Kidney (tissue), 14 donors: Measurements from ENCODE around the gene CANX. TPM values are rescaled to one million over a fixed set of nuclear protein-coding genes. Genes with fewer than 3 reads are reported as not detected.

ENCODE experiments used
- DNase-seq, 5 donors: peaks; one replicate each; pipeline ENCODE4 v3.0.0-alpha.2; 2013 to 2020
- FAIRE-seq: peaks from 2 replicates; lab custom pipeline; 2012; peaks lifted over from hg19 to GRCh38; lab: Jason Lieb, UNC
- H3K27ac ChIP-seq, 2 donors: one replicate each; pipeline ENCODE4 v1.7.0; 2013; ENCODE audit warnings: low read depth in 2 of 2, low read length in 2 of 2, inconsistent platforms in 1 of 2
- H3K27me3 ChIP-seq: one replicate; pipeline ENCODE4 v1.7.1; 2013; ENCODE audit warnings: low read length, inconsistent platforms; ENCODE audit not compliant: control insufficient read depth, insufficient read depth
- H3K36me3 ChIP-seq, 3 donors: one replicate each; pipeline versions ENCODE4 v1.7.0 to v1.7.1; 2013; ENCODE audit warnings: low read length in 3 of 3, control low read depth in 1 of 3, inconsistent platforms in 1 of 3; ENCODE audit not compliant: insufficient read depth in 3 of 3, control insufficient read depth in 2 of 3
- H3K4me1 ChIP-seq, 3 donors: one replicate each; pipeline versions ENCODE4 v1.7.0 to v1.7.1; 2013; ENCODE audit warnings: low read length in 3 of 3, inconsistent platforms in 1 of 3, low read depth in 1 of 3; ENCODE audit not compliant: control insufficient read depth in 2 of 3, insufficient read depth in 2 of 3
- H3K4me3 ChIP-seq, 3 donors: one replicate each; pipeline versions ENCODE4 v1.7.0 to v1.8.1; 2013; ENCODE audit warnings: low read length in 3 of 3, control low read depth in 1 of 3, inconsistent platforms in 1 of 3
- H3K9ac ChIP-seq, 3 donors: one replicate each; pipeline versions ENCODE4 v1.7.0 to v1.7.1; 2013; ENCODE audit warnings: low read length in 3 of 3, control low read depth in 1 of 3, inconsistent platforms in 1 of 3
- H3K9me3 ChIP-seq, 3 donors: one replicate each; pipeline versions ENCODE4 v1.7.0 to v1.7.1; 2013; ENCODE audit warnings: low read length in 3 of 3, control low read depth in 1 of 3, inconsistent platforms in 1 of 3; ENCODE audit not compliant: control insufficient read depth in 2 of 3, insufficient read depth in 1 of 3
- CTCF ChIP-seq: IDR thresholded peaks from 3 replicates; pipeline ENCODE4 v1.5.1; 2012; ENCODE audit warnings: mild to moderate bottlenecking, moderate library complexity, borderline replicate concordance; ENCODE audit not compliant: insufficient read depth; ENCODE audit errors: extremely low read depth
- intact Hi-C: fragments of 100-400 bp; cut with DNase I; formaldehyde crosslinking; loops from one replicate; pipeline ENCODE4 v1.11.1; 2022
- polyA plus RNA-seq: library from polyadenylated mRNA; stranded (reverse); fragments of 350-450 nt; fragmentation: Illumina TruSeq; extraction: RNeasy Lipid Tissue Mini Kit (QIAGEN cat#74804); gene quantifications from one replicate; pipeline ENCODE4 v1.2.3, GENCODE V29; 2014; ENCODE audit warnings: low read depth, low replicate concordance; ENCODE audit not compliant: insufficient read depth
- total RNA-seq: library from RNA; stranded (reverse); fragmentation: NEBNext Ultra II Directional; extraction: Animal tissue kit (Norgen Biotek cat#: 25700); gene quantifications from one replicate; pipeline ENCODE4 v1.2.1, GENCODE V29; 2021
- donor health status: control.
- donor health status: control.
- donor health status: control.
- donor health status: control.
- donor health status: control.
- donor health status: DM: yes; HTN: yes; CAD: no.
- donor health status: Normal renal cell carcinoma (clear cell type).

CANX gene
- total and polyA plus RNA-seq, 2 donors from 2014 or later: 208 to 824 TPM

GRCh38 chr5:179727106-179727505 is 28.3 kb downstream of the CANX start:
- no peak for TF ChIP-seq CTCF
- FAIRE-seq: no peak
- Histone ChIP-seq H3K27ac (no peak overlapping the region), H3K4me1 (no peaks in the 10 kb centered on the region), H3K9ac (no peak overlapping the region), H3K9me3 (no peaks in the 10 kb centered on the region), H3K36me3 (peaks cover 23 to 76% (median 57%) of the 10 kb centered on the region in 3 donors), H3K27me3 (no peaks in the 10 kb centered on the region), H3K4me3 (no peak overlapping the region)
- no peak for DNase-seq
- intact Hi-C loops: no loop called here

DNA sequence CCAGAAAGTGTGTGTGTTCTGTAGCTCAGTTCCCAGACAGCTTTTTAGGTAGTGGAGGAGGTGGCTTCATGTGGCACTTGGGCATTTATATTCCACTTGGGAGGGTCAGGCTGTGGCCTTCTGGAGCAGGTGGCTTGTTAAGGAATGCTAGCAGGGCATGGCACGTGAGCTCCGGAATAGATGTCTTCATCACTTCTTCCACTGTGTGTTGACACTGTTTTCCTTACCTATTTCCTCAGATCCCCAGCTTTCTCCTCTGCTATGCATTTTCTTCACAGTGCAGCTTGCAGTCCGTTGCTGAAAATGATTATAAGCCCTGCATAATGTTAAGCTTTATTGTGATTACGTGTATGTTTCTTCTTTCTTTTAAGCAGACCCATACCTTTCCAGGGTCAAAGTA is 30.5 kb downstream of the CANX start:
- H3K36me3 ChIP-seq: peaks cover 20 to 55% (median 40%) of the 10 kb centered on the region in 3 donors
- H3K27ac ChIP-seq: no peak overlapping the region
- no peaks in the 10 kb centered on the region for H3K27me3 ChIP-seq
- H3K4me3 ChIP-seq: no peak overlapping the region
- no peak overlapping the region for H3K9ac ChIP-seq
- FAIRE-seq (no peak), DNase-seq (no peak)
- intact Hi-C loops: no loop called here
- no peaks in the 10 kb centered on the region for H3K9me3 ChIP-seq
- H3K4me1 ChIP-seq: peaks cover 0 to 2% (median 2%) of the 10 kb centered on the region in 3 donors
- TF ChIP-seq CTCF: no peak

GRCh38 chr5:179729727-179730126 is 31.0 kb downstream of the CANX start:
- H3K9ac ChIP-seq: no peak overlapping the region
- peaks cover 0 to 7% (median 5%) of the 10 kb centered on the region in 3 donors for H3K4me1 ChIP-seq
- H3K9me3 ChIP-seq: no peaks in the 10 kb centered on the region
- intact Hi-C loops: no loop called here
- H3K27me3 ChIP-seq: no peaks in the 10 kb centered on the region
- no peak overlapping the region for H3K4me3 ChIP-seq
- FAIRE-seq (no peak), DNase-seq (no peak)
- H3K27ac ChIP-seq: no peak overlapping the region
- peaks cover 16 to 50% (median 35%) of the 10 kb centered on the region in 3 donors for H3K36me3 ChIP-seq
- TF ChIP-seq CTCF: no peak

DNA sequence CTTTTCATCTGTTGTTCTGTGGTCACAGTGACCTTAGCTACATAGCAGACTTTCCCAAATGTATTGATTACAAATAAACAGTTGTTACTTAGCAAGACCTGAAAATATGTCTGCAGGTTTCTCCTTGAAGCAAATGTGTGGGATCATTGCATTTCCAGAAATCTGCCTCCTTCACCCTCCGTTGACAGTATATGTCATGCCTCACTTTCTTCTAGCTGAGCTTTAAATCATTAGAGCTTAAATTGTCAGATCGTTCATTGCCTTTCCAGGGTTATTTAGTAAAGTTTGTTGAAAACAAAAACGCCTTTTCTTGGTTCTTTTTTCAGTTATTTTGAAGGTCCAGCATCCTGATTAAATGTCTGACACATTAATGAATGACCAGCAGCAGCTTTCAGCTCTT is 31.6 kb downstream of the CANX start:
- H3K36me3 ChIP-seq: peaks cover 13 to 46% (median 33%) of the 10 kb centered on the region in 3 donors
- FAIRE-seq: no peak

More for the DNA sequence above, 31.6 kb downstream of the CANX start:
- Histone ChIP-seq H3K4me1 (peaks cover 0 to 7% (median 5%) of the 10 kb centered on the region in 3 donors), H3K27me3 (no peaks in the 10 kb centered on the region), H3K27ac (no peak overlapping the region), H3K9me3 (no peaks in the 10 kb centered on the region), H3K9ac (no peak overlapping the region), H3K4me3 (no peak overlapping the region)
- no peak for DNase-seq
- no peak for TF ChIP-seq CTCF
- intact Hi-C loops: no loop called here
